Kidney epithelial cell (primary cell): ENCODE measurements around the gene SELENOW. TPM values are rescaled to one million over a fixed set of nuclear protein-coding genes. Genes with fewer than 3 reads are reported as not detected.
"Not testable (repeated sequence)": the region's sequence is repeated elsewhere in the genome, so short reads cannot be mapped to it uniquely, and the experiment has no call there.

Experiments used
- DNase-seq: peaks from one replicate; pipeline ENCODE4 v3.0.0-alpha.2; 2010; ENCODE audit warnings: low read depth
- H3K27me3 ChIP-seq: 2 replicates; pipeline ENCODE4 v1.6.0; 2011; ENCODE audit warnings: low read length; ENCODE audit not compliant: control insufficient read depth, insufficient read depth
- H3K36me3 ChIP-seq: 2 replicates; pipeline ENCODE4 v1.5.1; 2011; ENCODE audit warnings: low read length; ENCODE audit not compliant: control insufficient read depth, insufficient read depth
- H3K4me3 ChIP-seq: 2 replicates; pipeline ENCODE4 v1.5.1; 2011; ENCODE audit warnings: low read depth, mild to moderate bottlenecking, control low read depth, low read length
- CTCF ChIP-seq: IDR thresholded peaks from 2 replicates; pipeline ENCODE4 v1.5.1; 2011; ENCODE audit warnings: mild to moderate bottlenecking, moderate library complexity, low read length, control low read depth, inconsistent platforms; ENCODE audit not compliant: insufficient read depth, poor library complexity, severe bottlenecking
- total RNA-seq: library from RNA; depleted of rRNA; stranded (reverse); fragments of >200 nt; gene quantifications from 2 replicates; pipeline ENCODE4 v1.2.3, GENCODE V29; 2015

SELENOW gene
- total RNA-seq, 1 donor from 2014 or later, result 166 TPM

DNA sequence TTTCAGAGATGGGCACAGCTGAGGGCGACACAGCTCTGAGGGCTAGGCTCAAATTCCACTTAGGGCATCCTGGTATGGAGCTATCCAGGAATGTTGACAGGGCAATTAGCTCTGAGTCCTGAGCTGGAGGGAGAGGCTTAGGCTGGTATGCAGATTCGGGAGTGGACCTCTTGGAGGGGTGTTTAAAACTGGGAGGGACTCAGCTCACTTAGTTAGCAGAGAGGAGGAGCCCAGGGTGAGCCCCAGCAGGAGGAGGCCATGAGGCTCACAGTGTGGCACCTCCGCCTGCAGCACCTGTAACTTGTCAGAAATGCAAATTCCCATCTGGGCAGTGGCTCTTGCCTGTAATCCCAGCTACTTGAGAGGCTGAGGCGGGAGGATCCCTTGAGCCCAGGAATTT is 43.4 kb upstream of the SELENOW start:
- H3K4me3 ChIP-seq, result no peak overlapping the region
- no peaks in the 10 kb centered on the region for H3K36me3 ChIP-seq
- TF ChIP-seq CTCF, result no peak
- H3K27me3 ChIP-seq, result no peaks in the 10 kb centered on the region
- no peak for DNase-seq

DNA sequence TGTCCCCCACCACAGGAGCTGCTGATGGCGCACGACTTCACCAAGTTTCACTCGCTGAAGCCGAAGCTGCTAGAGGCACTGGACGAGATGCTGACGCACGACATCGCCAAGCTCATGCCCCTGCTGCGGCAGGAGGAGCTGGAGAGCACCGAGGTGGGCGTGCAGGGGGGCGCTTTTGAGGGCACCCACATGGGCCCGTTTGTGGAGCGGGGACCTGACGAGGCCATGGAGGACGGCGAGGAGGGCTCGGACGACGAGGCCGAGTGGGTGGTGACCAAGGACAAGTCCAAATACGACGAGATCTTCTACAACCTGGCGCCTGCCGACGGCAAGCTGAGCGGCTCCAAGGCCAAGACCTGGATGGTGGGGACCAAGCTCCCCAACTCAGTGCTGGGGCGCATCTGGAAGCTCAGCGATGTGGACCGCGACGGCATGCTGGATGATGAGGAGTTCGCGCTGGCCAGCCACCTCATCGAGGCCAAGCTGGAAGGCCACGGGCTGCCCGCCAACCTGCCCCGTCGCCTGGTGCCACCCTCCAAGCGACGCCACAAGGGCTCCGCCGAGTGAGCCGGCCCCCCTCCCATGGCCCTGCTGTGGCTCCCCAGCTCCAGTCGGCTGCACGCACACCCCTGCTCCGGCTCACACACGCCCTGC is 37.5 kb upstream of the SELENOW start:
- Histone ChIP-seq H3K27me3 (no peaks in the 10 kb centered on the region), H3K4me3 (no peak overlapping the region), H3K36me3 (peaks cover 2% of the 10 kb centered on the region)
- no peak for TF ChIP-seq CTCF
- no peak for DNase-seq

GRCh38 chr19:47741544-47742140 is 36.9 kb upstream of the SELENOW start:
- DNase-seq, result no peak
- Histone ChIP-seq H3K4me3 (no peak overlapping the region), H3K27me3 (no peaks in the 10 kb centered on the region), H3K36me3 (peaks cover 2% of the 10 kb centered on the region)
- TF ChIP-seq CTCF, result no peak

DNA sequence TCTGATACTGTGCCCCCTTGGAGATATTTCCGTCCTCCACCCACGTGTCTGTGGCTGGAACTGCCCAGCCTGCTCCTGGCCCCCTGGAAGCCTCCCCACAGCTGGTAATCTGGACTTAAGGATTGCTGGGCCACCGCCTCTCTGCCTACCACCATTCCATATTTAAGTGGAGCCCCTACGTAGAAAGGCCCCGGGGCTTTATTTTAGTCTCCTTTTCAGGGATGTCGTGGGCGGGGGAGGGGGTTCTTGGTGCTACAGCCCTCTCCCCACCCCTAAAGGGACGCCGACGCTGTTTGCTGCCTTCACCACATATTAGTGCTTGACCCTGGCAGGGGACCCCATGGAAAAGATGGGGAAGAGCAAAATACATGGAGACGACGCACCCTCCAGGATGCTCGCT is 35.9 kb upstream of the SELENOW start:
- DNase-seq, result no peak
- H3K4me3 ChIP-seq, result no peak overlapping the region
- TF ChIP-seq CTCF, result no peak
- H3K36me3 ChIP-seq, result peaks cover 3% of the 10 kb centered on the region
- H3K27me3 ChIP-seq, result no peaks in the 10 kb centered on the region

- no peak for TF ChIP-seq CTCF
- Histone ChIP-seq H3K4me3 (peak within 1 kb of the TSS; percentile 57), H3K36me3 (peaks cover 4% of the 10 kb centered on the region)
Measured at GRCh38 chr19:47745010-47745901, 33.2 kb upstream of the SELENOW start, which contains the start of gene NOP53. Gene NOP53 (plus strand): TSS chr19:47745546. CDS start chr19:47745560, 14 bp downstream.

GRCh38 chr19:47746129-47746528 is 32.4 kb upstream of the SELENOW start:
- H3K4me3 ChIP-seq, result peak overlapping the region; percentile 57
- not testable (repeated sequence) for DNase-seq, H3K36me3 ChIP-seq, H3K27me3 ChIP-seq

More at GRCh38 chr19:47745010-47745901, 33.2 kb upstream of the SELENOW start, which contains the start of gene NOP53:
- peak; percentile 80 for DNase-seq
- H3K27me3 ChIP-seq, result no peaks in the 10 kb centered on the region
